ENCODE data around the gene HMCES. TPM values are rescaled to one million over a fixed set of nuclear protein-coding genes. Genes with fewer than 3 reads are reported as not detected.

HMCES gene
- polyA plus RNA-seq, 3 donors = 11.9 to 23.0 (median 18.0) TPM

- WGBS (ENCODE audit: insufficient coverage) = under 1% methylated on average over 31 of the region's 48 CpGs
- Mint-ChIP-seq H3K9me3 (no peaks in the 10 kb centered on the region), H3K36me3 (peaks cover 28 to 34% of the 10 kb centered on the region in 2 donors), H3K4me3 (peak within 1 kb of the TSS; percentile 92 to 95), H3K27me3 (ENCODE audit: low read depth in 3 of 3) (peaks cover 0 to 5% (median 3%) of the 10 kb centered on the region in 3 donors), H3K27ac (peak within 1 kb of the TSS; percentile 93 to 99 (median 97)), H3K4me1 (peaks cover 31% of the 10 kb centered on the region)
- H3K4me1 ChIP-seq (ENCODE audit: control insufficient read depth in 1 of 2, insufficient read depth in 2 of 2, low read length in 2 of 2) = peaks cover 27 to 36% of the 10 kb centered on the region in 2 donors
- DNase-seq = peak; percentile 84 to 96 (median 90)
- H2AFZ ChIP-seq (ENCODE audit: insufficient read depth, low read depth, low read length, poor library complexity, severe bottlenecking) = peak within 1 kb of the TSS; percentile 93
- H3K36me3 ChIP-seq (replicated peaks in 1 of 2; ENCODE audit: control insufficient read depth in 1 of 2, insufficient read depth in 2 of 2, low read length in 2 of 2) = peaks cover 23 to 29% of the 10 kb centered on the region in 2 donors
- TF ChIP-seq CTCF (IDR thresholded peaks at IDR 0.05) = no peak
- H3K27me3 ChIP-seq (ENCODE audit: control insufficient read depth in 2 of 2, insufficient read depth in 2 of 2, low read length in 2 of 2) = no peaks in the 10 kb centered on the region
- H3K9me3 ChIP-seq (replicated peaks in 1 of 2; ENCODE audit: control insufficient read depth in 1 of 2, insufficient read depth in 1 of 2, low read length in 2 of 2) = no peaks in the 10 kb centered on the region
- H3K9ac ChIP-seq (ENCODE audit: insufficient read depth, low read length, poor library complexity, severe bottlenecking) = peak within 1 kb of the TSS; percentile 97
- peak within 1 kb of the TSS; percentile 70 to 94 (median 94) for H3K4me3 ChIP-seq (replicated peaks in 1 of 3; ENCODE audit: low read depth in 2 of 3, low read length in 3 of 3)
- H3K79me2 ChIP-seq (ENCODE audit: insufficient read depth, low read length) = peaks cover 84% of the 10 kb centered on the region
- peak within 1 kb of the TSS; percentile 97 for H3K4me2 ChIP-seq (replicated peaks; ENCODE audit: extremely low read depth, low read length, poor library complexity, severe bottlenecking)
- H4K20me1 ChIP-seq (ENCODE audit: insufficient read depth, low read length) = peaks cover 16% of the 10 kb centered on the region
- intact Hi-C loops (cut with micrococcal nuclease) = loop anchor here in 1 of 2 donors (2.0 to 5.0 kb wide), 2 partner anchors 67 to 87 kb away; partner anchors contain the start of gene CNBP
- H3K27ac ChIP-seq (ENCODE audit: low read depth in 1 of 2, low read length in 2 of 2) = peak within 1 kb of the TSS; percentile 74 to 97
These were observed 29.2 kb upstream of the HMCES start, which contains the start of gene COPG1 for GRCh38 chr3:129249284-129250065. Gene COPG1 (plus strand): TSS chr3:129249606. CDS start chr3:129249710, 104 bp downstream.

GRCh38 chr3:129252748-129253147 lies 25.9 kb upstream of the HMCES start:
- peak overlapping the region in 2 of 7 donors; percentile 2 to 50 for H3K27ac Mint-ChIP-seq
- H3K27ac ChIP-seq (ENCODE audit: low read depth in 1 of 2, low read length in 2 of 2) = peak overlapping the region in 1 of 2 donors; percentile 36
- H3K36me3 ChIP-seq (replicated peaks in 1 of 2; ENCODE audit: control insufficient read depth in 1 of 2, insufficient read depth in 2 of 2, low read length in 2 of 2) = peaks cover 55 to 62% of the 10 kb centered on the region in 2 donors
- peaks cover 61 to 67% of the 10 kb centered on the region in 2 donors for H3K36me3 Mint-ChIP-seq
- intact Hi-C loops (cut with micrococcal nuclease) = no loop called here
- no peak for TF ChIP-seq CTCF (IDR thresholded peaks at IDR 0.05)
- no peak overlapping the region for H3K4me3 ChIP-seq (replicated peaks in 1 of 3; ENCODE audit: low read depth in 2 of 3, low read length in 3 of 3)
- H3K27me3 ChIP-seq (ENCODE audit: control insufficient read depth in 2 of 2, insufficient read depth in 2 of 2, low read length in 2 of 2) = no peaks in the 10 kb centered on the region
- no peak overlapping the region for H3K4me3 Mint-ChIP-seq
- no peak overlapping the region for H3K4me2 ChIP-seq (replicated peaks; ENCODE audit: extremely low read depth, low read length, poor library complexity, severe bottlenecking)
- no peak overlapping the region for H3K9ac ChIP-seq (ENCODE audit: insufficient read depth, low read length, poor library complexity, severe bottlenecking)
- H3K9me3 Mint-ChIP-seq = no peaks in the 10 kb centered on the region
- DNase-seq = no peak
- no peak overlapping the region for H2AFZ ChIP-seq (ENCODE audit: insufficient read depth, low read depth, low read length, poor library complexity, severe bottlenecking)
- H3K9me3 ChIP-seq (replicated peaks in 1 of 2; ENCODE audit: control insufficient read depth in 1 of 2, insufficient read depth in 1 of 2, low read length in 2 of 2) = no peaks in the 10 kb centered on the region
- H3K27me3 Mint-ChIP-seq (ENCODE audit: low read depth in 3 of 3) = peaks cover 0 to 5% (median 3%) of the 10 kb centered on the region in 3 donors
- WGBS (ENCODE audit: insufficient coverage) = 100% methylated on average over 1 of the region's 4 CpGs
- peaks cover 36% of the 10 kb centered on the region for H4K20me1 ChIP-seq (ENCODE audit: insufficient read depth, low read length)
- peaks cover 21% of the 10 kb centered on the region for H3K4me1 Mint-ChIP-seq
- H3K4me1 ChIP-seq (ENCODE audit: control insufficient read depth in 1 of 2, insufficient read depth in 2 of 2, low read length in 2 of 2) = peaks cover 19 to 27% of the 10 kb centered on the region in 2 donors
- H3K79me2 ChIP-seq (ENCODE audit: insufficient read depth, low read length) = peaks cover 82% of the 10 kb centered on the region

Measured in CD14-positive monocyte (primary cell).